Measurements from ENCODE around the gene DENND1A.
"Not testable (repeated sequence)": the region's sequence is repeated elsewhere in the genome, so short reads cannot be mapped to it uniquely, and the experiment has no call there.

DENND1A gene

GRCh38 chr9:123416176-123416575, 513.8 kb downstream of the DENND1A start:
- DNase-seq (ENCODE audit: low read depth in 2 of 2) = no peak

GRCh38 chr9:123414936-123415930, 514.7 kb downstream of the DENND1A start:
- DNase-seq (ENCODE audit: low read depth in 2 of 2) = no peak

GRCh38 chr9:123414204-123414603, 515.7 kb downstream of the DENND1A start:
- no peak for DNase-seq (ENCODE audit: low read depth in 2 of 2)

- DNase-seq (ENCODE audit: low read depth in 2 of 2) = no peak
Measured at GRCh38 chr9:123412171-123412820, 517.6 kb downstream of the DENND1A start.

- no peak for DNase-seq (ENCODE audit: low read depth in 2 of 2)
Measured at GRCh38 chr9:123411636-123412035, 518.3 kb downstream of the DENND1A start.

- no peak for DNase-seq (ENCODE audit: low read depth in 2 of 2)
Measured at GRCh38 chr9:123411191-123411590, 518.7 kb downstream of the DENND1A start.

- DNase-seq (ENCODE audit: low read depth in 2 of 2) = no peak
Measured at GRCh38 chr9:123410281-123410910, 519.5 kb downstream of the DENND1A start.

GRCh38 chr9:123408313-123409262, 521.3 kb downstream of the DENND1A start:
- DNase-seq (ENCODE audit: low read depth in 2 of 2) = no peak

GRCh38 chr9:123407217-123407851, 522.6 kb downstream of the DENND1A start:
- DNase-seq (ENCODE audit: low read depth in 2 of 2) = no peak

GRCh38 chr9:123406691-123407216, 523.2 kb downstream of the DENND1A start:
- DNase-seq (ENCODE audit: low read depth in 2 of 2) = no peak

GRCh38 chr9:123406016-123406415, 523.9 kb downstream of the DENND1A start:
- no peak for DNase-seq (ENCODE audit: low read depth in 2 of 2)

GRCh38 chr9:123402981-123403509, 526.9 kb downstream of the DENND1A start:
- no peak for DNase-seq (ENCODE audit: low read depth in 2 of 2)

- no peak for DNase-seq (ENCODE audit: low read depth in 2 of 2)
Measured at GRCh38 chr9:123401879-123402513, 527.9 kb downstream of the DENND1A start.

- DNase-seq (ENCODE audit: low read depth in 2 of 2) = no peak
Measured at GRCh38 chr9:123400926-123401503, 528.9 kb downstream of the DENND1A start.

- DNase-seq (ENCODE audit: low read depth in 2 of 2) = no peak
Measured at GRCh38 chr9:123399803-123400378, 530.0 kb downstream of the DENND1A start.

GRCh38 chr9:123398938-123399337, 531.0 kb downstream of the DENND1A start:
- DNase-seq (ENCODE audit: low read depth in 2 of 2) = not testable (repeated sequence)

- DNase-seq (ENCODE audit: low read depth in 2 of 2) = no peak
Measured at GRCh38 chr9:123397975-123398374, 532.0 kb downstream of the DENND1A start.

- DNase-seq (ENCODE audit: low read depth in 2 of 2) = no peak
Measured at GRCh38 chr9:123395689-123396511, 534.0 kb downstream of the DENND1A start.
